Measurements from ENCODE around the gene CCDC137.

DNA sequence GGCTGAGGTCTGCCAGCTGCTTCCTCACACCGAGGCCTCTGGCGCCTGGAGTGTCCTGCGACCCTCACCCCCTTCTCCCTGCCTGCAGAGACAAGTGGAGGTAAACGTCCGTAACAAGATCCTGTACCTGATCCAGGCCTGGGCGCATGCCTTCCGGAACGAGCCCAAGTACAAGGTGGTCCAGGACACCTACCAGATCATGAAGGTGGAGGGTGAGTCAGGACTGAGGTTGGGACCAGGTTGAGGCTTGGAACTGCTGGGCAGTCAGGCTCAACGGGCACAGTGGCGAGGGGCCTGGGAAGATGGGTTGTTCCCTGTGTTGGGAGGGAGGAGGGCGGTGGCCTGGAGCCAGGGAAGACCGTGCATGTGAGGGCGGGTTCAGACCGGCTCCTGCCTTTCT lies 22.1 kb downstream of the CCDC137 start:
- TF ChIP-seq, protein P1, sequence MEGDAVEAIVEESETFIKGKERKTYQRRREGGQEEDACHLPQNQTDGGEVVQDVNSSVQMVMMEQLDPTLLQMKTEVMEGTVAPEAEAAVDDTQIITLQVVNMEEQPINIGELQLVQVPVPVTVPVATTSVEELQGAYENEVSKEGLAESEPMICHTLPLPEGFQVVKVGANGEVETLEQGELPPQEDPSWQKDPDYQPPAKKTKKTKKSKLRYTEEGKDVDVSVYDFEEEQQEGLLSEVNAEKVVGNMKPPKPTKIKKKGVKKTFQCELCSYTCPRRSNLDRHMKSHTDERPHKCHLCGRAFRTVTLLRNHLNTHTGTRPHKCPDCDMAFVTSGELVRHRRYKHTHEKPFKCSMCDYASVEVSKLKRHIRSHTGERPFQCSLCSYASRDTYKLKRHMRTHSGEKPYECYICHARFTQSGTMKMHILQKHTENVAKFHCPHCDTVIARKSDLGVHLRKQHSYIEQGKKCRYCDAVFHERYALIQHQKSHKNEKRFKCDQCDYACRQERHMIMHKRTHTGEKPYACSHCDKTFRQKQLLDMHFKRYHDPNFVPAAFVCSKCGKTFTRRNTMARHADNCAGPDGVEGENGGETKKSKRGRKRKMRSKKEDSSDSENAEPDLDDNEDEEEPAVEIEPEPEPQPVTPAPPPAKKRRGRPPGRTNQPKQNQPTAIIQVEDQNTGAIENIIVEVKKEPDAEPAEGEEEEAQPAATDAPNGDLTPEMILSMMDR (IDR thresholded peaks at IDR 0.05), result no peak
- no peak for TF ChIP-seq POLR2A (IDR thresholded peaks at IDR 0.05)

Measured in esophagus squamous epithelium (tissue), 4 donors.